Neural crest cell (in vitro differentiated cells): ENCODE measurements around the gene RNASEH1. TPM values are rescaled to one million over a fixed set of nuclear protein-coding genes. Genes with fewer than 3 reads are reported as not detected.

ENCODE experiments used
- DNase-seq: peaks from one replicate; pipeline ENCODE4 v3.0.0; 2021; ENCODE audit warnings: low read depth, mixed read lengths, low spot score
- H3K27ac Mint-ChIP-seq: one replicate; pipeline ENCODE4 v1.8.0; 2021; ENCODE audit warnings: mild to moderate bottlenecking, mixed read lengths; ENCODE audit not compliant: unreplicated experiment
- H3K27me3 Mint-ChIP-seq: 2 replicates; pipeline ENCODE4 v1.8.0; 2021; ENCODE audit warnings: low read depth, mild to moderate bottlenecking, mixed read lengths
- H3K36me3 Mint-ChIP-seq: 2 replicates; pipeline ENCODE4 v1.8.0; 2021; ENCODE audit warnings: low read depth, mild to moderate bottlenecking, mixed read lengths
- H3K4me1 Mint-ChIP-seq: 2 replicates; pipeline ENCODE4 v1.8.0; 2021; ENCODE audit warnings: mixed read lengths
- H3K4me3 Mint-ChIP-seq: one replicate; pipeline ENCODE4 v1.8.0; 2021; ENCODE audit warnings: mild to moderate bottlenecking, mixed read lengths
- H3K9me3 Mint-ChIP-seq: 2 replicates; pipeline ENCODE4 v1.8.0; 2021; ENCODE audit warnings: mixed read lengths
- total RNA-seq: library from RNA; stranded (reverse); gene quantifications from 2 replicates; pipeline ENCODE4 v1.2.1, GENCODE V29; 2021
- TF ChIP-seq, protein P1 (sequence below): fragments of 200-600 bp; sonication (generic); conservative IDR thresholded peaks from 2 replicates; pipeline ENCODE4 v1.5.0; 2021; ENCODE audit warnings: antibody characterized with exemption, mild to moderate bottlenecking

RNASEH1 gene
- total RNA-seq, 1 donor from 2014 or later, result 33.7 TPM

DNA sequence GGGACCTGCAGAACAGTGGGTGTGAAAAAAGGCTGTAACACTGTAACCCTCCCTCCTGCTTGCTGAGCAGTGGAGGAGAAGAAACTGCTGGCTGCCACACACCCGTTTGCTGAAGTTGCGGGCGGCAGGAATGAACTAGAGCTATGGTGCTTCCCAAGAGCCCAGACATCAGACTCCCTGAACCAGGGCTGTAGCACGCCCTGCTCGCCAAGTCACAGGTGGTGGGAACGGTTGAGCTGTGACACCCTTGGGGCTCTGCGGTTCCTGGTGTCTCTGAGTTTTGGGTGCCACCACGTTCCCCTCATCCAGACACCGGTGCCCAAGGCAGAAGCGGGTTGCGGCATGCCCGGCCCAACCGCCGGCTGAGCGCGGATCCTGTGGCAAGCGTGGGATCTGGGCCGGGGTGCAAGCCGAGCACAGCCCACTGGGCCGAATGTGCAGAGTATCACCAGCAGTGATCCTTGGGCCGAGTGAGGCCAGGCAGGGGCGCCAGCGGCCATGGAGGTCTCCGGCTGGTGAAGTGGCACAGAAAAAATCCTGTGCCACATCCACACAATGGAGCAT is 23.8 kb downstream of the RNASEH1 start:
- H3K4me1 Mint-ChIP-seq, result peaks cover 12% of the 10 kb centered on the region
- H3K27ac Mint-ChIP-seq, result no peak overlapping the region
- no peaks in the 10 kb centered on the region for H3K27me3 Mint-ChIP-seq
- TF ChIP-seq, protein P1, sequence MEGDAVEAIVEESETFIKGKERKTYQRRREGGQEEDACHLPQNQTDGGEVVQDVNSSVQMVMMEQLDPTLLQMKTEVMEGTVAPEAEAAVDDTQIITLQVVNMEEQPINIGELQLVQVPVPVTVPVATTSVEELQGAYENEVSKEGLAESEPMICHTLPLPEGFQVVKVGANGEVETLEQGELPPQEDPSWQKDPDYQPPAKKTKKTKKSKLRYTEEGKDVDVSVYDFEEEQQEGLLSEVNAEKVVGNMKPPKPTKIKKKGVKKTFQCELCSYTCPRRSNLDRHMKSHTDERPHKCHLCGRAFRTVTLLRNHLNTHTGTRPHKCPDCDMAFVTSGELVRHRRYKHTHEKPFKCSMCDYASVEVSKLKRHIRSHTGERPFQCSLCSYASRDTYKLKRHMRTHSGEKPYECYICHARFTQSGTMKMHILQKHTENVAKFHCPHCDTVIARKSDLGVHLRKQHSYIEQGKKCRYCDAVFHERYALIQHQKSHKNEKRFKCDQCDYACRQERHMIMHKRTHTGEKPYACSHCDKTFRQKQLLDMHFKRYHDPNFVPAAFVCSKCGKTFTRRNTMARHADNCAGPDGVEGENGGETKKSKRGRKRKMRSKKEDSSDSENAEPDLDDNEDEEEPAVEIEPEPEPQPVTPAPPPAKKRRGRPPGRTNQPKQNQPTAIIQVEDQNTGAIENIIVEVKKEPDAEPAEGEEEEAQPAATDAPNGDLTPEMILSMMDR, result no peak
- DNase-seq, result no peak
- H3K4me3 Mint-ChIP-seq, result no peak overlapping the region
- no peaks in the 10 kb centered on the region for H3K9me3 Mint-ChIP-seq
- no peaks in the 10 kb centered on the region for H3K36me3 Mint-ChIP-seq

DNA sequence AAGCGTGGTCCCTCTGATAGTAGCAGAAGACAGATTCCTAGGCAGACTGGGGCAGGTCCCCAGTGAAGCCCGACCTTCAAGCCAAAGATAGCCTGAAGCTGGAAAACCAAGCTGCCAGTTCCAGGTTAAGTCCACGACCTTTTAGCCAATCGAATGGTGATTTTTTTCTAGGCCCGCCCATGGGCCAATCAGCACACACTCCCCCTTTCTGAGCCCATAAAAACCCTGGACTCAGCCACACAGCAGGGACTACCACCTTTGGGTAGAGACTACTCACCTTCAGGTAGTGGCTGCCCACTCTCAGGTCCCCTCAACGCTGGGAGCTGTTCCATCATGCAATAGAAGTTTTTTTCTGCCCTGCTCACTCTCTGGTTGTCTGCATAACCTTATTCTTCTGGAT is 24.3 kb downstream of the RNASEH1 start:
- Mint-ChIP-seq H3K36me3 (no peaks in the 10 kb centered on the region), H3K4me3 (no peak overlapping the region), H3K27me3 (no peaks in the 10 kb centered on the region), H3K27ac (no peak overlapping the region), H3K9me3 (no peaks in the 10 kb centered on the region), H3K4me1 (peaks cover 12% of the 10 kb centered on the region)
- DNase-seq, result no peak
- TF ChIP-seq, protein P1, result no peak

DNA sequence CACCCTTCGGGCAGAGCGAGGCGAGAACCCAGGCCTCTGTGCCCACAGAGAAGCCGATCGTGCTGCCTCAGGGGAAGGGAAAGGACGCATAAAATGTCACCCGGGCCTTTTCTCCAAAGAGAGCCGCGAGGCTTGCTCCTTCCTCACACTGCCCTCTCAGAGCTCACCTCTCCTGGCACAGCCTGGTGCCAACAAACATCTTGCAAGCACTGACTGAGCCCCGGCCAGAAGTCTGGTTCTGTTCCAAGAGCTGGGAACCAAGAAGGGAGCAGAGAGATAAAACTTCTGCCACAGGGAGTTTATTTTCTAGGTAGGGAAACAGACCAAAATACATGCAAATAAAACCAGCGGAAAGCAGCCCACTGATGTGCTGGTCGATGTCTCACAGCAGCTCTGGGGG is 25.2 kb downstream of the RNASEH1 start:
- DNase-seq, result no peak
- Mint-ChIP-seq H3K4me1 (peaks cover 12% of the 10 kb centered on the region), H3K36me3 (no peaks in the 10 kb centered on the region), H3K4me3 (no peak overlapping the region), H3K27ac (peak overlapping the region; percentile 35), H3K27me3 (no peaks in the 10 kb centered on the region), H3K9me3 (no peaks in the 10 kb centered on the region)
- TF ChIP-seq, protein P1, result no peak

DNA sequence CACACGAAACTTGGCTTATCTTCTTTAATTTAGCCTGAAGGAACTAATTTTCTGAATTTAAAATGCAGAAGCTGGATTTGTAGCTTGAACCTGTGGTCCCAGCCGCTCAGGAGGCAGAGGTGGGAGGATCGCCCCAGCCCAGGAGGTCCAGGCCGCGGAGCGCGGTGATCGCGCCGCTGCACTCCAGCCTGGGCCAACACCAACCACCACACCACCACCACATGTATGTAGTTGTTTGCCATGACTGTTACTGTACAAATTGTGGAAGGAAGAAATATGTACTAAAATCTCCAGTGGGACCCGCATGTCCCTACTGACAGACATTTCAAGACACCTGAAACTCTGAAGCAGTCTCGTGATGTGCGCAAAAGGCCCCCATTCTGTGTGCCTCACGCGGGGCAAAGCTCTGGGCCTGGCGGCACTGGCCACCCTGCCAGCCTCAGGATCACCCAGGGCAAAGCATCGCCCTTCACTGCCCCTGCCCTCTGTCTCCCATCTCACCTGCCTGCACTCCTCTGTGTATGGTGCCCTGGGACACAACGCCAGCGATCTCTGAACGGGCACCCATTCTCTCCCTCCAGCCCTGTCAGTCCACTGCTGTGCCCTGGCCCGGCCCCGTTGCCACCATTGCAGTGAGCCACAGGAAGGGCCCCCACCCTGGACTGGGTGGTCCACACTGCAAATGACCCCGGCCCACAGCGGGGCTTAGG is 28.7 kb downstream of the RNASEH1 start:
- Mint-ChIP-seq H3K4me1 (no peaks in the 10 kb centered on the region), H3K27ac (no peak overlapping the region), H3K27me3 (peaks cover 2% of the 10 kb centered on the region), H3K9me3 (no peaks in the 10 kb centered on the region), H3K4me3 (no peak overlapping the region), H3K36me3 (no peaks in the 10 kb centered on the region)
- DNase-seq, result no peak
- TF ChIP-seq, protein P1, result no peak

DNA sequence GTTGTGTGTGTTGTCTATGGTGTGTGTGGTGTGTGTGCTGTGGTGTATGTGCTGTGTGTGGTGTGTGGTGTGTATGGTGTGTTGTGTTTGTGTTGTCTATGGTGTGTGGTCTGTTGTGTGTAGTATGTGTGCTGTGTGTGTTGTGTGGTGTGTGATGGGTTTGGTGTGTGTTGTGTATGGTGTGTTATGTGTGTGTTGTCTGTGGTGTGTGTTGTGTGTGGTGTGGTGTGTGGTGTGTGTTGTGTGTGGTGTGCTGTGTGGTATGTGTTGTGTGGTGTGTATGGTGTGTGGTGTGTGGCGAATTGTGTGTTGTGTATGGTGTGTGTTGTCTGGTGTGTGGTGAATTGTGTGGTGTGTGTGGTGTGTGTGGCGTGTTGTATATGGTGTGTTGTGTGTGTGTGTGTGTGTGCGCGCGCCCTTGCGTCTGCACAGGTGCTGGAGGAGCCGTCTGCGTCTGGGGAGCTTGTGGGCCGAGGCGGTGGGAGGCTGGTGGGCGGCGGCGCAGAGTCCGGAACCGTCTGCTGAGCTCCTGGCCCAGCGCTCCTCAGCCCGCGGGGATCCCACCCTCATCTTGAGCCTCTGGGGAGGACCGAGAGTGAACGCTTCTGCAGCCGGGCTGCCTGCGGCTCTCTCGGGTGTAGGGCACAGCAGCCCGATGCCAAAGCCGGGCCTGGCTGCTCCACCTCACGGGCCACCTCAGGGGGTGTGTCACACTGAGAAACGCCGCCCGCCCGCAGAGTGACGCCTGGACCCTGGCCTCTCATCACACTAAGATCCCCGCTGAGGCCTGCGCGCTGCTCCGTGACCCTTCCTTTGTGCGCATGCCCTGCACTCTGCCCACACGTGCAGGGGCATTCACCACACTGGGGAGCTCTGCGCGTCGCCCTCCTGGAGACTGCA is 30.0 kb downstream of the RNASEH1 start:
- Mint-ChIP-seq H3K4me1 (no peaks in the 10 kb centered on the region), H3K27ac (no peak overlapping the region), H3K27me3 (peaks cover 2% of the 10 kb centered on the region), H3K9me3 (no peaks in the 10 kb centered on the region), H3K4me3 (no peak overlapping the region), H3K36me3 (no peaks in the 10 kb centered on the region)
- DNase-seq, result no peak
- TF ChIP-seq, protein P1, result no peak
